ENCODE results near the gene TNFRSF4. TPM values are rescaled to one million over a fixed set of nuclear protein-coding genes. Genes with fewer than 3 reads are reported as not detected.
"Not testable (repeated sequence)": the region's sequence is repeated elsewhere in the genome, so short reads cannot be mapped to it uniquely, and the experiment has no call there.

The TNFRSF4 gene
- total RNA-seq, 1 donor from 2014 or later, result 2.3 TPM

DNA sequence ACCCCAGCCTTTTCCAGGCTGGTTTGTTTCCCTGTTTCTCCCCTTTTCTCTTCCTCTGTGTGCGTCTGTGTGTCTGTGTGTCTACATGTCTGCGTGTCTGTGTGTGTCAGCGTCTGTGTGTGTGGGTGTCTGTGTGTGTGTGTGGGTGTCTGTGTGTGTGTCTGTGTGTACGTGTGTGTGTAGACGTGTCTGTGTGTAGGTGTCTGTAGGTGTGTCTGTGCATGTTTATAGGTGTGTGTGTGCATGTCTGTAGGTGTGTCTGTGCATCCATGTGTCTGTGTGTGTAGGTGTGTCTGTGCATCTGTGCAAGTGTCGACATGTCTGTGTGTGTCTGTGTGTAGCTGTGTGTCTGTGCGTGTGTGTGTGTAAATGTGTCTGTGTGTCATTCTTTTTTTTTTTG is 37.0 kb downstream of the TNFRSF4 start:
- intact Hi-C loops (cut with micrococcal nuclease), result no loop called here
- DNase-seq, result no peak
- ATAC-seq, result no peak

- DNase-seq; intact Hi-C loops (cut with micrococcal nuclease); ATAC-seq: not testable (repeated sequence)
Measured at GRCh38 chr1:1176063-1176761, 37.7 kb downstream of the TNFRSF4 start.

DNA sequence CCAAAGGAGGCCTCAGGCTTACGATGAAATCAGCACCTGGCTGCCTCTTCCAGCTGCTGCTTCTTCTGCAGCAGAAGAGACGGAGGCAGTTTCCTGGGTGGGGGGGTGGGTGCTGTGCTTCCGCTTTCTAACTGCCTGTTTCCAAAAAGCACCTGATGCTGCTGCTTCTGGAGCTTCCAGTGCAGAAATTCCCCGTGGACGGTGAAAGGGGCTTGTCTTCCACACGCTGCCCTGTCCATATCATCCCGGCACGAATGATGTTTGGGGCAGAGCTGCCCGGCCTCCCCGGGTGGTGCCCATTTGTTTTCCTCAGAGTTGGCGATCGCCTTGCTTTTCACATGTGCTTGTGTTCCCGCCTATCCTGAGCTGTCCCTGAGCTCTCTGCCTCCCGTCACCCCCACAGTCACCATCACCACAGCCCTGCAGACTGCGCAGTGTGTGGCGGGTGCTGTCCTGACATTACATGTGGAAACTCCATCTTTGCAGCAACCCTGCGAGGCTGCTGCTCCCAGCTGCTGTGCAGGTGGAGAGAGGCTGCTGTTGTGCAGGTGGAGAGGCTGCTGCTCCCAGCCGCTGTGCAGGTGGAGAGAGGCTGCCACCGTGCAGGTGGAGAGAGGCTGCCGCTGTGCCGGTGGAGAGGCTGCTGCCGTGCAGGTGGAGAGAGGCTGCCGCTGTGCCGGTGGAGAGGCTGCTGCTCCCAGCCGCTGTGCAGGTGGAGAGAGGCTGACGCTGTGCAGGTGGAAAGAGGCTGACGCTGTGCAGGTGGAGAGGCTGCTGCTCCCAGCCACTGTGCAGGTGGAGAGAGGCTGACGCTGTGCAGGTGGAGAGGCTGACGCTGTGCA is 38.5 kb downstream of the TNFRSF4 start:
- no peak for ATAC-seq
- intact Hi-C loops (cut with micrococcal nuclease), result no loop called here
- DNase-seq, result peak; percentile 21

GRCh38 chr1:1173793-1174415 is 40.0 kb downstream of the TNFRSF4 start, which contains the start of gene TTLL10:
Gene TTLL10, plus strand, starts transcription at chr1:1173880. Its CDS starts 5,336 bp downstream, at chr1:1179216.
- peak; percentile 22 for DNase-seq
- intact Hi-C loops (cut with micrococcal nuclease), result no loop called here
- no peak for ATAC-seq

- DNase-seq, result peak; percentile 12
Measured at GRCh38 chr1:1173061-1173792, 40.7 kb downstream of the TNFRSF4 start.

DNA sequence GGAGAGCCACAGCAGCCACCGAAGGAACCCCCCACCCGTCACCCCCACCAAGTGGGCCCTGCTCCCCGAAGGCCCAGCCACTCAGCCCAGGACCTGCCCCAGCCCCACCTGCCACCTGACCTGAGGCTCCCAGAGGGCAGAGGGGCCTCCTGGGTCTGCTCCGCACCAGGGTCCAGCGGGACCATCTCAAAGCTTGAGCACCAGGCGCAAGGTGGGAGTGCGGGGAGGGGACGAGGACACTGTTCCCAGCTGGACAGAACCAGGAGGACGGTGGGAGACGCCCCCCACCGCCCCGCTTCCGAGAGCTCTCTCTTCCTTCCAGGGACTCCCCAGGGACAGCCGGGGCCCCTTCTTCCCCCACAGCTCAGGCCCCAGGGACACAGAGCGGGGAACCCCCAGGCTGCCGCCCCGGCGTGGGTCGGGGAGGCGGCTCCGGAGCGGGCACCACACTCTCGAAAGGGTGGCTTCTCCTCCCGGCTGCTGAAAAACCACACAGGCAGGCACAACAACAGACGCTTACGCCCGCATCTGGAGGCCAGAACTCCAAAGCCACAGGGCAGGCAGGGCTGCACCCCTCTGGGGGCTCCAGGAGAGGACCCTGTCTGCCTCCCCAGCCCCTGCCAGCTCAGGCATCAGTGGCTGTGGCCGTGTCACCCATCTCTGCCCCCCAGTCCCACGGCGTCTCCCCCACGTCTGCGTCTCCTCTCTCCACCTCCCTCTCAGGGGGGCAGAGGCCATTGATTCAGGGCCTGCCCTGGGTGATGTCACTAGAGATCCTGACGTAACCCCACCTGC is 42.2 kb downstream of the TNFRSF4 start:
- intact Hi-C loops (cut with micrococcal nuclease), result no loop called here
- ATAC-seq (no peak), DNase-seq (peak; percentile 20)

More at GRCh38 chr1:1173061-1173792, 40.7 kb downstream of the TNFRSF4 start:
- ATAC-seq, result no peak
- intact Hi-C loops (cut with micrococcal nuclease), result no loop called here

DNA sequence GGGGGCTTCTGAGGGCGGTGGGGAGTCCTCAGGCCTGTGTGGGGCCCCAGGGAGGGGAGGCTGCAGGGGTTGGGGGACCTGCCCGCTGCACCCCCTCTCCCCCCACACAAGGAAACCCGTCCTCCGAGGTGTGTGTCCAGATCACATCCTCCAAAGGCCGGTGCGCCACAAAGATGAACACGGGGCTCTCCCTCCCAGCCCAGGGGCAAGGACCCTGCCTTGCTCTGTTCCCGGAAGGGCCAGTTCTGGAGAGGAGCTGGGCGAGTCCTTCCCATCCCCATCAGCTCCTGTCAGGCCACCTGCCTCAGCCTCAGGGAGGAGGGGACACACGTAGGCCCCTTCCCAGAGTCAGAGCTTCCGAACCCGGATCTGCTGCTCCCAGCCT is 42.8 kb downstream of the TNFRSF4 start:
- intact Hi-C loops (cut with micrococcal nuclease), result no loop called here
- DNase-seq, result peak; percentile 15
- no peak for ATAC-seq

DNA sequence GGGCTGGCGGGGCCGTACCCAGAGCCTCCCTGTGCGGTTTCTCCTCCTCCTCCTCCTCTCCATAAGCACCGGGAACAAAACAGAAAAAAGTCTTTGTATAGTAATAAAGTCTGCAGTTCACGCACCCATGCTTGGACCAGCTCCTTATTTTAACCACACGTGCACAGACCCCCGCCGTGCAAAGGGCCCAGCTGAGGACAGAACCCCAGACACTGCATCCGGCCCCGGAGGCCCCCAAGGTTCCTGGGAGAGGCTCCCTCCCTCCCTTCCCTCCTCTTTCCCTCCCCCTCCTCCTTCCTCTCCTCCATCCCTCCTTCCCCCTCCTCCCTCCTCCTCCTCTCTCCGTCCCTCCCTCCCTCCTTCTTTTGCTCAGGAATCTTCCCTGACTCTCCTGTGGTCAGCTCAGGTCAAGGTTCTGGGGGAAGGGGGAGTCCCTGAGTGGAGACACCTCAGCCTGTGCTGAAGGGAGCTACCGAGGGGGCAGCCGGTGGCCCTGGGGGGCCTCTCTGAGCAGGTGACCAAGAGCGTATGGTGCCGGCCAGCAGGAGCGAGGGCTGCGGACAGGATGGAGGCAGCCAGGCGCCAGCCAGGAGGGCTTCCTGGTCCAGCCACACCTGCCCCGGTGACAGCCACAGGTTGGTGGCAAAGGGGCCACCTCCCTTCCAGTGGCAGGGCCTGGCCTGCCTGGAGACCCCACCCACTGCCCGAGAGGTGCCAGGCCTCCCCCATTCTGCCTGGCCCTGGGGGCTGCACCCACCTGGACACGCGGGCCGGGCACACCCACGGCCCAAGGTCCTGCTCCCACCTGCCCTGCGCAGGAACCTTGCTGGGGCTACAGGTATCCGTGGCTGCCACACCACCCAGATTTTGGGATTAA is 43.5 kb downstream of the TNFRSF4 start:
- intact Hi-C loops (cut with micrococcal nuclease), result no loop called here
- DNase-seq, result peak; percentile 22
- ATAC-seq, result no peak

DNA sequence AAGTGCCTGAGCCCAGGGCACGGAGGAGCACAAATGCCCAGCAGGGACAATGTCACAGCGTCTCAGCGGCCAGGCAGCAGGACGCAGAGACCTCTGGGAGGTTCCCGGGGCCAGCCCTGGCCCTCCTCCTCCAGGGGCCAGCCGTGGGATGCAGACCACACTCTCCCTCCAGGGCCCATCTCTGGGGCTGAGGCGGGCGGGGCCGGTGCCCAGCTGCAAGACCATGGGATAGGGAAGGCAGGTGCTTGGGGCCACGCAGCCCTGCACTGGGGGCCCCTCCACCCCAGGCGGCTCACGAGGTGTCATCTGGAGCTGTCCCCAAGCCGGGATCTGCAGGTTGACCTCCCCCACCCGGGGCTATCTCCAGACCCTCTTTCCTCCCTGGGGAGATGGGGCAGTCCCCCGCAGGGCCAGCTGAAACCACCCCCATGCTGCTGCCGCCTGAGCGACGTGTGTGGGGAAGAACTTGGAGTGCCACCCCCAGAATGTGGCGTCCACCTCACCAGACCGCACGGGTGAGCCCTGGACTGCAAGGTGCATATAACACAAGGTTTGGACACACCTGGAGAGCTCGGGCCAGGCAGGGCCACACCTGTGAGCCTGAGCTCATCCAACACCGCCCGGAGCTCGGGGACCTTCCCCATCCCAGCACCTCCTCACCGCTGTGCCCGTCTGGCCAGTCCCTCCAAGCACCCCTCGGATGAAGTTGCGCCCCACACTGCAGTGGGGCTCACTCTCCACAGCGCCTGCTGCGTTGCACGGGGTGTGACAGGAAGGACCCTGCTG is 44.3 kb downstream of the TNFRSF4 start:
- DNase-seq, result peak; percentile 11
- no peak for ATAC-seq
- intact Hi-C loops (cut with micrococcal nuclease), result no loop called here

GRCh38 chr1:1168451-1169411 is 45.2 kb downstream of the TNFRSF4 start:
- ATAC-seq, result no peak
- peak; percentile 21 for DNase-seq
- intact Hi-C loops (cut with micrococcal nuclease), result no loop called here

DNA sequence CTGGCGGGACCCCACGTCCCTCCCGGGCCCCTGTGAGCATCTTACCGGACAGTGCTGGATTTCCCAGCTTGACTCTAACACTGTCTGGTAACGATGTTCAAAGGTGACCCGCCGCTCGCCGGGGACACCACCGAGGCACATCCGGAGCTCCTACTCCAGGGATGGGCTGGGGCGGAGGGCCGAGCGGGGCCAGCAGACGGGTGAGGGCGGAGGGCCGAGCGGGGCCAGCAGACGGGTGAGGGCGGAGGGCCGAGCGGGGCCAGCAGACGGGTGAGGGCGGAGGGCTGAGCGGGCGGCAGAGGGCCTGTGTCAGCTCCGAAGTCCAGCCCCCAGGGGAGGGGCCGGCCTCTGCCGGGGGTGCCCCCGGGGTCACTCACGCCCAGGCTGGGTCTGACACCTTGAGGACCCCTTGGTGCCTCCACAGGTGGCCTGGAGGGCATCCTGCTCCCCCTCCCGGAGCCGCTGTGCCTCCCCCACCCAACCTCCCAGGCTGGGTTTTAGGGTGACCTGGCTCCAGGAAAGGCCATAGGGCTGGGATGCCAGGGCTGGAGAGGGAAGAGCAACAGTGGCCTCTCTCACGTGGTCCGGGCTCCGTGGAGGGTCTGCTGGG is 46.0 kb downstream of the TNFRSF4 start:
- no peak for ATAC-seq
- intact Hi-C loops (cut with micrococcal nuclease), result no loop called here

DNA sequence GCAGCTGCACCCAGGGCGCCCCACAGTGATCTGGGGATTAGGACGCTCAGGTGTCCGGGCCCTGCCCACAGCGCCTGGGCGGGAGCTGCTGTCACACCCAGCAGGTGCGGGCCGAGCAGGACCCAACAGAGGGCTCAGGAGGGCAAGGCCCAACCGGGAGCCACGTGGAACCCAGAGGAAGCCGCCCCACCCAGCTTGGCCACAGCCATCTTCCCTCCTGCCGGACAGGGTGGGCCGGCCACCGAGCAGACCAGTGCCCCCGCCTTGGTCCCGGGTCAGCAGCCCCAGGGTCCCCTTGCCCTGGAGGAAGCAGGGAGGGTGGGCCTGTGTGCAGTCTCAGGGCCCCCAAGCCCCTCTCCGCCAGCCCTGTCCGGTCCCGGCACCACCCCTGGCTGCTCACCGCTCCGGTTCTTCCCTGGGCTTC is 46.5 kb downstream of the TNFRSF4 start:
- no peak for ATAC-seq
- DNase-seq, result peak; percentile 18
- intact Hi-C loops (cut with micrococcal nuclease), result no loop called here

More for the DNA sequence above, 46.0 kb downstream of the TNFRSF4 start:
- peak; percentile 24 for DNase-seq

DNA sequence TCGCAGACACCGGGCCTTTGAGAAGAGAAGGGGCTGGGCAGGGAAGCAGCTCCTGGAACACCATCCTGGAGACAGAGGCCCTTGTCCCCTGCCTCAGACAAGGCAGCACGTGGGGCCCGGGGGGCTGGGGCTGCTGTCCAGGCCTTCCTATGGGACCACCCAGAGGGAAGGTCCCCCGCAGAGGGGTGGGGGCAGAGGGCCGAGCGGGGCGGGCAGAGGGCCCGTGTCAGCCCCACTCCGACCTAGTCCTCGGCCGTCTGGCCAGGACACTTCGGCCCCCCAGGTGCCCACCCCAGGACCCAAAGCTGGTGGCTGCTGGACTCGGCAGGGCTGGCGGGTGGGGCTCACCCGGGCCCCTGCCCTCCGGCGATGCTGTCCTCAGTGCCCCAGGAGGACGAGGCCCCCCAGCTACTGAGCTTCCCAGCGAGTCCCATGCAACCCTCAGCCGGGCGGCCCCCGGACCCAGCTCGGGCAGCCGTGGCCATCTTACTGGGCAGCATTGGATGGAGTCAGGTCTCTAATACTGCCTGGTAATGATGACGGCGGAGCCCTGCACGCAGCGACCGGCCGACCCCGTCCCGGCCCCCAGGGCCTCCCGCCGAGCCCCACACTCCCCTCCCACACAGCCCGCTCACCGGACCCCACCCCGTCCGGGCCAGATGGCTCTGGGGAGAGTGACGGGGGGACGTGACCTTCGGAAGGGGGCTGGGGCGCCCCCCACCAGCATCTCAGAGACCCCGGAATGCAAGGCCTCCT is 47.1 kb downstream of the TNFRSF4 start:
- no peak for ATAC-seq
- intact Hi-C loops (cut with micrococcal nuclease), result no loop called here
- no peak for DNase-seq

DNA sequence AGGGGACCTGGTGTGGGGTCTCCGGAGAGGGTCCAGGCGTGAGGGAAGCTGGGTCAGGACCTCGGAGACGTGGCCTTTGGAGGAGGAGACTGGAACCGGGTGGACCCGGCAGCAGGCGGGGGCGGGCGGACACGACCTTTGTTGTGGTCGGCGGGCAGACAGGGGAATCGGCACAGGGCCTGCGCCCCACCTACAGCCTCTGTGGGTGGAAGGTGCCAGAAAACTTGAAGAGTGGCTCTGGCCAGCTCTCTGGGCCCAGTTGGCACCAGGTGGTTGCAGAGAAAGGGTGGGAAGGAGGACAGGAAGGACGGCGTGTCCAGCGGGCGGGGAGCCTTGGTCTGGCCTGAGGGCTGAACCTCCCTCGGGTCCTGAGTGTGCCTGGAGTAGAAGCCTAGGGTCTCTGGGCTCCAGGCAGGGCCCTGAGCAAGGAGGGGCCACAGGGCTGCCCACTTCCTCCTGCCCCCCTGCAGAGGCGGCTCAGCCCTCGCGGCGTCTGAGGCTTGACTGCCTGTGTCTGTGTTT is 48.0 kb downstream of the TNFRSF4 start:
- intact Hi-C loops (cut with micrococcal nuclease), result no loop called here
- ATAC-seq, result no peak

More for the DNA sequence above, 48.0 kb downstream of the TNFRSF4 start:
- DNase-seq, result no peak
